Measurements from ENCODE around the gene AURKAIP1. TPM values are rescaled to one million over a fixed set of nuclear protein-coding genes. Genes with fewer than 3 reads are reported as not detected.
"Not testable (repeated sequence)": the region's sequence is repeated elsewhere in the genome, so short reads cannot be mapped to it uniquely, and the experiment has no call there.

AURKAIP1 gene
- total and polyA plus RNA-seq, 4 donors, result 38.4 to 175 (median 97.7) TPM

GRCh38 chr1:1411626-1412025, 36.6 kb upstream of the AURKAIP1 start:
- H3K36me3 ChIP-seq (ENCODE audit: control insufficient read depth in 4 of 4, insufficient read depth in 3 of 4, low read depth in 1 of 4, low read length in 3 of 4), result no peaks in the 10 kb centered on the region
- H3K4me3 ChIP-seq (ENCODE audit: low read depth in 1 of 3, low read length in 3 of 3), result no peak overlapping the region
- H3K9ac ChIP-seq (ENCODE audit: low read depth in 1 of 2, low read length in 2 of 2), result no peak overlapping the region
- H3K9me3 ChIP-seq (ENCODE audit: control insufficient read depth in 4 of 4, low read length in 3 of 4), result no peaks in the 10 kb centered on the region
- H3K4me1 ChIP-seq (ENCODE audit: control insufficient read depth in 4 of 4, insufficient read depth in 4 of 4, low read length in 3 of 4), result peaks cover 5 to 17% (median 9%) of the 10 kb centered on the region in 4 donors
- no peak overlapping the region for H3K27ac ChIP-seq (ENCODE audit: low read depth in 1 of 2, low read length in 2 of 2)
- no peak for DNase-seq (ENCODE audit: low spot score)
- TF ChIP-seq RXRA (IDR thresholded peaks at IDR 0.05), result no peak
- TF ChIP-seq, protein P1, sequence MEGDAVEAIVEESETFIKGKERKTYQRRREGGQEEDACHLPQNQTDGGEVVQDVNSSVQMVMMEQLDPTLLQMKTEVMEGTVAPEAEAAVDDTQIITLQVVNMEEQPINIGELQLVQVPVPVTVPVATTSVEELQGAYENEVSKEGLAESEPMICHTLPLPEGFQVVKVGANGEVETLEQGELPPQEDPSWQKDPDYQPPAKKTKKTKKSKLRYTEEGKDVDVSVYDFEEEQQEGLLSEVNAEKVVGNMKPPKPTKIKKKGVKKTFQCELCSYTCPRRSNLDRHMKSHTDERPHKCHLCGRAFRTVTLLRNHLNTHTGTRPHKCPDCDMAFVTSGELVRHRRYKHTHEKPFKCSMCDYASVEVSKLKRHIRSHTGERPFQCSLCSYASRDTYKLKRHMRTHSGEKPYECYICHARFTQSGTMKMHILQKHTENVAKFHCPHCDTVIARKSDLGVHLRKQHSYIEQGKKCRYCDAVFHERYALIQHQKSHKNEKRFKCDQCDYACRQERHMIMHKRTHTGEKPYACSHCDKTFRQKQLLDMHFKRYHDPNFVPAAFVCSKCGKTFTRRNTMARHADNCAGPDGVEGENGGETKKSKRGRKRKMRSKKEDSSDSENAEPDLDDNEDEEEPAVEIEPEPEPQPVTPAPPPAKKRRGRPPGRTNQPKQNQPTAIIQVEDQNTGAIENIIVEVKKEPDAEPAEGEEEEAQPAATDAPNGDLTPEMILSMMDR (IDR thresholded peaks at IDR 0.05; ENCODE audit: low read depth, low read length, missing input control), result no peak
- TF ChIP-seq YY1 (IDR thresholded peaks at IDR 0.05), result no peak
- TF ChIP-seq FOXA2 (IDR thresholded peaks at IDR 0.05), result no peak
- no peak for TF ChIP-seq TAF1 (conservative IDR thresholded peaks at IDR 0.05)
- TF ChIP-seq REST (IDR thresholded peaks at IDR 0.05), result no peak
- TF ChIP-seq GABPA (IDR thresholded peaks at IDR 0.05 in 1 of 2, conservative IDR thresholded peaks at IDR 0.05 in 1 of 2), result no peak
- TF ChIP-seq ZBTB33 (IDR thresholded peaks at IDR 0.05), result no peak
- no peak for TF ChIP-seq EGR1 (IDR thresholded peaks at IDR 0.05; ENCODE audit: low read depth in 2 of 2)
- TF ChIP-seq NR2F2 (IDR thresholded peaks at IDR 0.05), result no peak
- no peak for TF ChIP-seq JUND (IDR thresholded peaks at IDR 0.05)
- no peak for TF ChIP-seq FOXA1 (IDR thresholded peaks at IDR 0.05)
- no peak for TF ChIP-seq SP1 (IDR thresholded peaks at IDR 0.05)
- no peaks in the 10 kb centered on the region for H3K27me3 ChIP-seq (ENCODE audit: control insufficient read depth in 4 of 4, insufficient read depth in 4 of 4, low read length in 3 of 4)
- 93% methylated on average over 13 of the region's 13 CpGs for WGBS

DNA sequence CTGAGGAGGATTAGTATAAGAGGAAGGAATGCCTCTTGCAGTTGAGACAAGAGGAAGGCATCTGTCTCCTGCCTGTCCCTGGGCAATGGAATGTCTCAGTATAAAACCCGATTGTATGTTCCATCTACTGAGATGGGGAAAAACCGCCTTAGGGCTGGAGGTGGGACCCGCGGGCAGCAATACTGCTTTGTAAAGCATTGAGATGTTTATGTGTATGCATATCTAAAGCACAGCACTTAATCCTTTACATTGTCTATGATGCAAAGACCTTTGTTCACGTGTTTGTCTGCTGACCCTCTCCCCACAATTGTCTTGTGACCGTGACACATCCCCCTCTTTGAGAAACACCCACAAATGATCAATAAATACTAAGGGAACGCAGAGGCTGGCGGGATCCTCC, 35.2 kb upstream of the AURKAIP1 start:
- not testable (repeated sequence) for H3K9ac ChIP-seq (ENCODE audit: low read depth in 1 of 2, low read length in 2 of 2); H3K36me3 ChIP-seq (ENCODE audit: control insufficient read depth in 4 of 4, insufficient read depth in 3 of 4, low read depth in 1 of 4, low read length in 3 of 4); H3K9me3 ChIP-seq (ENCODE audit: control insufficient read depth in 4 of 4, low read length in 3 of 4); H3K27me3 ChIP-seq (ENCODE audit: control insufficient read depth in 4 of 4, insufficient read depth in 4 of 4, low read length in 3 of 4); H3K27ac ChIP-seq (ENCODE audit: low read depth in 1 of 2, low read length in 2 of 2); DNase-seq (ENCODE audit: low spot score); H3K4me3 ChIP-seq (ENCODE audit: low read depth in 1 of 3, low read length in 3 of 3)
- peaks cover 5 to 30% (median 21%) of the 10 kb centered on the region in 4 donors for H3K4me1 ChIP-seq (ENCODE audit: control insufficient read depth in 4 of 4, insufficient read depth in 4 of 4, low read length in 3 of 4)
- 76% methylated on average over 8 of the region's 8 CpGs for WGBS

Measured in liver (tissue), 9 donors.